Activated naive CD4-positive, alpha-beta T cell treated with anti-CD3 and anti-CD28 coated beads, Interleukin-2, amount 50 U/mL, for 16 hours (primary cell): ENCODE data around the gene DKKL1.

Source experiments
- DNase-seq: peaks from one replicate; pipeline ENCODE4 v3.0.0-alpha.2; 2020

DKKL1 gene

DNA sequence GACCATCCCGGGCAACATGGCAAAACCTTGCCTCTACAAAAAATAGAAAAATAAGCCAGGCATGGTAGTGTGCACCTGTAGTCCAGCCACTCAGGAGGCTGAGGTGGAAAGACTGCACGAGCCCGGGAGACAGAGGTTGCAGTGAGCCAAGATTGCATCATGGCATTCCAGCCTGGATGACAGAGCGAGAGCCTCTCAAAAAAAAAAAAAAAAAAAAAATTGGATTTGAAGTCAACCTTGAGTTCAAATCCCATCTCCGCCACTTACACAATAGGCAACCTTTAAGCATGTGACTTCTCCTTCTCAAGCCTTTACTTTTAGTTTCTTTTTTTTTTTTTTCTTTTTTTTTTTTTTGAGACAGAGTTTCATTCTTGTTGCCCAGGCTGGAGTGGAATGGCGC lies 36.4 kb downstream of the DKKL1 start:
- no peak for DNase-seq

DNA sequence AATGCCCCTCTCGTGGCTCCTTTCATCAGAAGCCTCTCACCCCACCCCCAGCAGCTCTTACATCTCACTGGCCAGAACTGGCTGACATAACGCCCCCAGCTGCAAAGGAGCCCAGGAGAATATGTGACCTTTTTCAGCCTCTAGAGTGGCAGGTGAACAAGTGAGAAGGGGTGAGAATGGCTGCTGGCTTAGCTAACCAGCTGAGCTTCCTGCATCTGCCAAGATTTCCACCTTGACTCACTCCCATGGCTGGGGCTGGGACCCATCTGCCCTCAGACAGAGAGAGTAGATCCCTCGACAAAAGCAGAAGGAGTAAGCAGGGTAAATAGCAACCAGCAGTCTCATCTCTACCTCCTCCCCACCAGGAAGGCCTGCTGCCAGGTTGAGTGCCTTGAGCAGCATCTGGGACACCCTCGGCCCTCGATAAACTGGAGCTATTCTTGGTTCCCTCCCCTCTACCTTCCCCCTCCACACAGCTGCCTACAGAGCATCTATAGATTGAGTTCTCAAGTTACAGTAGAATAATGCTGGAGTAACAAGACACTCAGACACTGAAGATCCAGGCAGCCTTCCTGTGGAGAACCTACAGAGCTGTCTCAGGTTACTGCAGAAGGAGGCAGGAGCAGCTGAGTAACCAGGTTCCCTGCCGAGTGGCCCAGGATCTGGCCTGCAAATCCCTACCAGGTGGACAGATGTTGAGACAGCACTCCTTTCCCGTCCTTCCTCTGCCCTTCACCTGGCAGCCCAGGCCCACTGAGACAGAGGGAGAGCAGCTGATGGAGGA lies 39.9 kb downstream of the DKKL1 start:
- no peak for DNase-seq

DNA sequence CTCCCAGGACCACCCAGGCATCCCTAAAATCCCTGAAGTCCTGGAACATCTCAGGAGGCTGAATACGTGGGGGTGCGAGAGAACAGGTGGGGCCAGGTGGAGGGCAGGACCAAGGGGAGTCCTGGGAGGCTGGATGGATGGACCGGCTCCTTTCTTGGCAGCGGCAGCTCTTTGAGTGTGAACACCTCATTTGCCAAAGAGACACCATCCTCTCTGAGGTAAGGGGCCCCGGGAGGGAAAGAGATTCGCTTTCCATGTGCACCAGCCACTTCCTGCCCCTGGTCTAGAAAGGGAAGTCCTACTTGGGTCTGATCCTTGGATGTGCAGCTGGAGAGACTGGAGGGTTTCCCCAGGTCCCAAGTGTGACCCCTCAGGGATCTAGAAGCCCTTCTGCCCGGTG lies 43.4 kb downstream of the DKKL1 start:
- DNase-seq = no peak

DNA sequence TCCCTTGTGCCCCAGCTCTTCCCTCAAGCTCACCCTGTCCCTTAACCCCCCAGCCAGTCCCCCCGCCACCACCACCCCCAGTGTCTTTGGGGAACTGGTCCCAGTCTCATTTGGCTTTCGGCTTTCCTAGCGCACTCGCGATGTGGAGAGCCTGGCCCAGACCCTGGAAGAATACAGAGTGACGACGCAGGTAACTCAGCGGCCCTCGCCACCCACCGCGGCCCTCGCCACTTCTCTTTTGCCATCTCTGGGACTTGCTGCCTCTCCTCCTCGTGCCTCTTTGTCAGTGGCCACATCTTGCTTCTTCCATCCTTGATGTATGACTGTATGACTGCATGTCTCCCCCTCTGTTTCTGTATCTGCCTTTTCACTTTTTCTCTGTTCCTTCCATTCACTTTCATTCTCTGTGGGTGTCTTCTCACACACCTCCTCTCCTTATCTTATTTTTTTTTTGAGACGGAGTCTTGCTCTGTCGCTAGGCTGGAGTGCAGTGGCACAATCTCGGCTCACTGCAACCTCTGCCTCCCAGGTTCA lies 43.9 kb downstream of the DKKL1 start:
- no peak for DNase-seq

DNA sequence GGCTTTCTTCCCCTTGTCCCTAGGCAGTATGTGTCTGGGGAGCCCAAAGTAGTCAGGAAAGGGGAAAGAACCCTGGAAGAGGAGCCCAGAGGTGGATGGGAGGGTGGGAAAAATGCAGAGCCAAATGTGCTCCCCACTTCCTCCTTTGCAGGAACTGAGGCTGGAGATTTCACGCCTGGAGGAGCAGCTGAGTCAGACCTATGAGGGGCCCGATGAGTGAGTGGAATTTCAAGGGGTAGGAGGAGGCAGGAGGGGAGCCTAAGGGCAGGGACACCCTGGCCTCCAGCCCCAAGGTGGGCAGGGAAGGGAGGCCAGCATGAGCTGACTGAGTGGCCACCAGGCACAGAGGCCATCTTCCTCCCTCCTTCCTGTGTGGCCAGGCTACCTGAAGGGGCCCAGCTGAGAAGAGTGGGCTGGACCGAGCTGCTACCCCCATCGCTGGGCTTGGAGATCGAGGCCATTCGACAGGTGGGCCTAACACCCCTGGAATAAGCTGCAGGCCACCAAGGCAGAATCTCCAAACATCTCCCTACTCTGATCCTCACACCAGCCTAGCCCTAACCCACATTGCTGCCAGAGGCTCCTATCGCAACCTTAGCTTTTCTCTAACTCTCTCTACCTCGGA lies 45.3 kb downstream of the DKKL1 start:
- no peak for DNase-seq

DNA sequence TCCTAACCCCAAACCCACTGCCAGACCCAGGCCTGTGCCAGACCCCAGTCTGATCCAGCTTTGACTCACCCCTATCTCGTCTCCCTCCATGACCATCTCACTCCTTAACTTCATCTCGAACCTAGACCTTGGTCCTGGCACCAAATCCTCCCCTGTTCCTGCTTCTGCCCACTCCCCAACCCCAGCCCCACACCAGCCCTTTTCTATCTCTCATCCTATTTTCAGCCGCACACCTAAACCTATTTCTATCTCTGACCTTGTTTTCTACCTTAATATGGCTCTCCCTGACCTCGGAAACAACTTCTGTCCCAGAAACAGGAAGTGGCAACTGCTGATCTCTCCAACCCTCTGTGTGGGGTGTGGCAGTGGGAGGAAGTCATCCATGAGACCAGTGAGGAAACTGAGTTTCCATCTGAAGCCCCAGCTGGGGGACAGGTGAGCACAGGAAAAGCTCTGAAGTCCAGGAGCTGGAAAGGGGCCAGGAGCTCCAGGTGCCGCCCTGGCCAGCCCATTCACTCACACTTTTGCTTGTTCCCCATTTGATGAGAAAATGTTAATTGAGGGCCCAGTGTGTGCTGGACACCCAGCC lies 45.9 kb downstream of the DKKL1 start:
- no peak for DNase-seq

DNA sequence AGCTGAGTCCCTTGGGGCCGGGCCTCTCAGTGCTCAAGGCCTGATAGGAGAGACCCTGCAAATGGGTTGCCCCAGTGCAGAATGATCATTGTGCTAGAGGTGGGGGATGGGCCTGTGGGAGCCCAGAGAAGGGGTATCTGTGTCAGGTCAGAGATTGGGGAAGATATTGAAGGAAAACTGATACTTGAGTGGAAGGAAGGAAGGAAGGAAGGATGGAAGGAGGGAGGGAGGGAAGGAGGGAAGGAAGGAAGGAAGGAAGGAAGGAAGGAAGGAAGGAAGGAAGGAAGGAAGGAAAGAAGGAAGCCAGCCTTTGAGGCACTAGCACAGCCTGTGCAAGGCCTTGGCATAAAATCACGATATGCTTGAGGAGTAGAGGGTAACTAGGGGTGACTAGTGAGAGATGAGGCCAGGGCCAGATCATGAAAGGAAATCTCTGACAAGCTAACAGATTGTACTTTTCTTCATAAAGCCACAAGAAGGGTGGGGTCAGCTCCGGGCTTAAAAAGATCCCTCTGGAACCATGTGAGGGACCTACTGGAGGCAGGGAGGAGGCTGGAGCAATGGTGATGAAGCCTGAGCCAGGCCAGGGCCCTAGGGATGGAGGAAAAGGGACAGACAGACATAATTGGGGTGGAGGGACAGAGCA lies 48.1 kb downstream of the DKKL1 start:
- no peak for DNase-seq

DNA sequence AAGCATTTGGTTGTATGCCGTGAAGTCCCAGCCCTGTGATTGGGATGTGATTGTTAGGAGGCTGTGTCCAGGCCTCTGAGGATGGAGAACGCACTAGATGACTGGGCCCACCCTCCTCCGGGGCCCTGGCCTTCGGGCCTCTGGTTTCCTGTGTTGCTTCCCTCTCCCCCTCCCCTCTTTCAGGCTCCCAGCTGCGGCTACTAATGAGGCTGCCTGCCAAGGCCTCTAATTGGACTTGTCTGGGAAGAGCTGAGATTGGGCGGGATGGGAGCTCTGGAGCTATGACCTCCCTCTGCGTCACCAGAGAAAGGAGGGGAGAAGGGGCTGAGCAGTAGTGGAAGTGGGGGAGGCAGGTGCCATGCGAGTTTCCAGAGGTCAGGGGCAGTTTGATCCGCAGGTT lies 49.7 kb downstream of the DKKL1 start:
- no peak for DNase-seq

DNA sequence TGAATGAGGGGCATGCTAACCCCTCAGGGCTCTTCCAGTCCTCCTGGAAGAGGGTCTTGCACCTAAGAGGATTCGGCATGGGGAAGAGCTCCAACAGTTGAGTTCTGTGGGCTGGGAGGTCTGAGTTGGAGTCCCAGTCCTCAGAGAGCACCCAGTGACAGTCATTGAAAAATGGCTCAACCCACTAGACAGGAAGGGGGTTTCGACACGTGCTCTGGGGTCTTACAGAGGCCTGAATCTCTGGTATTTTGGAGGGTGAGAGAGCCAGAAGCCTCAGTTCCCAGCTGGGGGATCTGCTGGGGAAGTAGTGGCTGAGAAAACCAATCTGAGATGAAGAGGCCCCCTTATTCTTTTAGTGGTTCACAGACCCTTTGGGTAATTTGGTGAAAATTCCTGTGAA lies 50.6 kb downstream of the DKKL1 start:
- DNase-seq = no peak

DNA sequence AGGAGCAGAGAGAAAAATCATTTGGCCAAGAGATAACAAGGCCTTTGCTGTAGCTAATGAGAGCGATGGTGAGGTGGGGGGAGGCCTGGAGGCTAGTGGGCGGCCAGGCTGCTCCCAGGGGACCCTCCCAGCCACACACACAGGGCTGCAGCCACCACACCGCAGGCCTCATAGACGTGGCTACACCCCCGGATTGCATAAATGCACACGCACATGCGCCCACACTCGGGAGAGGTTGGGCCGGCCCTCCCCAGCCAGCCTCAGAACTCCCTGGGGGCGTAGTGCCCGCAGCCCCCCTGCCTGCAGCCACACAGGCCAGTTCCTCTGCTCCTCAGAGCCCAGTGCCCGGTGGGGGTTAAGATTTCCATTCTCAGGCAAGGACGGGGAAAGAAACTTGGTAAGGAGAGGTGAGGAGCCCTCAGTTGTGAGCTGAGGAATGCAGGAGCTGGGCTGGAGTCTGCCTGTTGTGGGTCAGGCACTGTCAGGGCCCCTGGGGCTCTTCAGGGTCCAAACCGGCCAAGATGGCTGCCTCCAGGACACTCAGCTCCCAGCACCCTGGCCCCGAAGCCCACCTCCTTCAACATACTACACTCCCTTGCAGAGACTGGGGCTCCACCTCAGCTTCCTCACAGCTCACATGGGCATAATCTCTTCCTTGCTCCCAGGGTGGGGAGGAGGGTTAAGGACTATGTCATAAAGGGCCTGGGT lies 51.6 kb downstream of the DKKL1 start:
- DNase-seq = no peak

DNA sequence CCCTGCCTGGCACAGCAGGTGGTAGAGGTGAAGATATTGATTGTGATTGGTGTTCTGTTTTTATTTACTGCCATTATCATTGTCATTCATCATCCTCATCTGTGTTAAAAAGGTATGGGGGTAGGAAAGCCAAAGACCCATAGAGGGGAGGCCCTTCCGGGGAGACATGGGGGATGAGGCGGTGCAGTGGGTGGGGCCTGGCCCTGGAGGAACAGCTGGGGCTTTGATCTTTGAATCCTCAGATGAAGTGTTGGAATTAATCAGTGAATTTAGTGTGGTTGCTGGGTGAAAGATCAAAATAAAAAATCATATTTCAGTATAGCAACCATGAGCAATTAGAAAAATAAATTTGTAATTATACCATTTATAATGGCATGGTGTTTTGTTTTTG lies 52.1 kb downstream of the DKKL1 start:
- DNase-seq = no peak

DNA sequence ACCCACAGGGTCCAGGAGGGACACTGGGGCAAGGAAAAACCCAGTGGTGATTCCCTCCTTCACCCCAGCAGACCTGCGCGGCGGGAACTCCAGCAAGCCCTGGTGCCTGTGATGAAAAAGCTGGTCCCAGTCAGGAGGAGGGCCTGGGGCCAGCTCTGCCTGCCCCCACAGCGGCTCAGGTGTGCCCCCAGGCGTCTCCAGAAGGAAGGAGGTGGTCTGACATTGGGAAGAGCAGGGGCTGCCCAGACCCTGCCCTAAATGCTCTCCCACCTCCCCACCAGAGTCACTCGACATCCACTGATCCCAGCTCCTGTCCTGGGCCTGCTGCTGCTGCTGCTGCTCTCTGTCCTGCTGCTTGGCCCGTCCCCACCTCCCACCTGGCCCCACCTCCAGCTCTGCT lies 53.4 kb downstream of the DKKL1 start:
- DNase-seq = no peak

DNA sequence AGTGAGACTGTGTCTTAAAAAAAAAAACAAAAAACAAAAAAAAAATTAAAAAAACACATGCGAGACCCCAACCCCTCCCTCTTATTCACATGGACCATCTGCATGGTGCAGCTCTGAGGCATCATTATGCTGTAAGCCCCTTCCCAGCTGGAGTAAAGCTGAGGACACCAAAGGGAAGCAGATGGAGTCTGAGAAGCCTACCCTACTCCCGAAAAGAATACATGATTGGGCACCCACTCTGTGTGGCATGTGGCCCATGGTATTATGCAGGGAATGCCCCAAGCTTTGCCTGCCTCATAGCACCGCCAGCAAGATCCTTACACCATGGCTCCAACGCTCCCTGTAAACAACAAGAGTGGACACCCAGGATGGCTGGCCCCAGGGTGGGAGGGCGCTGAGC lies 54.8 kb downstream of the DKKL1 start:
- no peak for DNase-seq

DNA sequence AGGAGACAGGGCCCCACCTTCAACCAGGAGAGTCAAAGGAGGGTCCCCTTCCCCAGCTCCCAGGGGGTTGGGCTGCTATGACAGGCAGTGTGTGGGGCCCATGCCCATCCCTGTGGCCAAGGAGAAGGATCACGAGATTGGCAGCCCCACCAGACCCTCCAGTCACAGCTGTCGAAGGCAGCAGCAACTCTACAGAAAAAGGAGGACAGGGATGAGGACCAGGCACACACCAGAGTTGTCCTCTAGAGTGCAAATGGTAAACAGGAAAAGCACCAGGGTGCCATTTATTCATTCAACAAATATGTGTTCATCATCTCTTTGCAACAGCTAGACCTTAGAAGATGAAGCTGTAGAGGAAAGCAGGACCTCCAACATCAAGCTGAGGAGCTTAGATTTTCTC lies 55.5 kb downstream of the DKKL1 start:
- DNase-seq = no peak

DNA sequence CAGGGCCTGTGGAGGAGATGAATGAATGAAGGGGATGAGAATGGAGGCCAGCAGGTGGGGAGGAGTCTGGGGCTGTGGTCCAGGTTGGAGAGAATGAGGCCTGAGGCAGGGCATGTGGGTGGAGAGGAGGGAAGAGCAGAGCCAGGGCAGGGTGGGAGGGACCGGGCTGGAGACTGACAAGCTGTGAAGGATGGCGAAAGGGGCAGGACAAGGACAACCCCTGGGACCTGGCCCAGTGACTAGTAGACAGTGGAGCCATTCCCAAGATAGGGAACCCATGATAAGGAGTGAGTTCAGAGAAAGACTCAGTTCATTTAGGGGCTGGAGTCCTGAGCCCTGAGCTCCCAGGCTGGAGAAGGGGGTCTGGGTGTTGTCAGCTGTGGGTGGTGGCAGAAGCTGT lies 56.5 kb downstream of the DKKL1 start:
- DNase-seq = no peak

DNA sequence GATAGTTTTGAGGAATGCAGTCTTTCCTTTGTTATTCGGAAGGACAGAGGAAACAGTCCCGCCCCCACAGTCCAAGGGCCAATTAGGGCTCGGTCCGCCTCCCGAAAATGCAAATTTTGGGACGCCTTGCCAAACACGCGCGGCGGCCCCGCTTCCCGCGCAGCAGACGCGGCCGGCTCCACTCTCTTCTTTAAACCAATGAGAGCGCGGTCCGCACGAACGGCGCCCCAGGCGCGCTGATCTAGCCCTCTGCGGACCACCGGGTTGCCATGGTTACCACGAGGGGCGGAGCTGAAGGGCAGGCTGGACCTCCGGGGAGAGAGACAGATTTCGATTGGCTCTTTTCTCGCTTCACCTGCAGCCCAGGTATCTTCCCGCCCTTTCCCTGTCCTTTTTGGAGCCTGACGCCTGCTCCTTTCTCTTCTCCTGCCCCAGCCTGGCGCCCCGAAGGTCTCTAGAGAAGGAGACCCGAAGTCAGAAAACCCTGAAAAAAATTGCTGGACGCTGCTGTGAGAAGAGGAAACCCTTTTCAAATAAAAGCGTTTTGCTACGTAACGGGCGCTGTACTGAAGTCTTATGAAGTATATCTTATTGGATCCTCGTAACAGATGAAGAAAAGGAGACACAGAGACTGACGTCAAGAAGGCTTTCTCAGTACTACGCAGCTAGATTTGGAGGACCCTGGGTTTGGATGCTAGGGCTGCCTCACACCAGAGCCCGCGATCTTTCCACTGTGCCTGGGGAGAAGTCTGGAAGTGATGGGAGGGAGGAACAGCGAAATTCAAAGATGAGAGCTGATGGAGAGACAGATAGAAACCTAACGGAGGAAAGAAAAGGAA lies 57.6 kb downstream of the DKKL1 start:
- peak; percentile 38 for DNase-seq

DNA sequence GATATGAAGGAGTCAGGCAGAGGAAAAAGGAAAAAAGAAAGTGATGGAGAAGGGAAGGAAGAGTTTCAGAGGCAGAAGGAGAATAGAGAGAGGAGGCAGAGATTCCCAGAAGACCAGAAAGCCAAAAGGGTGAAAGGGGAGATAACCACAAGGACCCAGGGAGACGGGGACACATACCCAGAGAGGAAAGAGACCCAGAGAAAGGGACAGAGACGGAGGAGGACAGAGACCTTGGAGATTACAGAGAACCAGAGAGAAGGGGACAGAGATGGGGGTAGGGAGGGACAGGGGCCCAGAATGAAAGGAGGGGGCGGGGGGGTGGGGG lies 58.2 kb downstream of the DKKL1 start:
- no peak for DNase-seq

DNA sequence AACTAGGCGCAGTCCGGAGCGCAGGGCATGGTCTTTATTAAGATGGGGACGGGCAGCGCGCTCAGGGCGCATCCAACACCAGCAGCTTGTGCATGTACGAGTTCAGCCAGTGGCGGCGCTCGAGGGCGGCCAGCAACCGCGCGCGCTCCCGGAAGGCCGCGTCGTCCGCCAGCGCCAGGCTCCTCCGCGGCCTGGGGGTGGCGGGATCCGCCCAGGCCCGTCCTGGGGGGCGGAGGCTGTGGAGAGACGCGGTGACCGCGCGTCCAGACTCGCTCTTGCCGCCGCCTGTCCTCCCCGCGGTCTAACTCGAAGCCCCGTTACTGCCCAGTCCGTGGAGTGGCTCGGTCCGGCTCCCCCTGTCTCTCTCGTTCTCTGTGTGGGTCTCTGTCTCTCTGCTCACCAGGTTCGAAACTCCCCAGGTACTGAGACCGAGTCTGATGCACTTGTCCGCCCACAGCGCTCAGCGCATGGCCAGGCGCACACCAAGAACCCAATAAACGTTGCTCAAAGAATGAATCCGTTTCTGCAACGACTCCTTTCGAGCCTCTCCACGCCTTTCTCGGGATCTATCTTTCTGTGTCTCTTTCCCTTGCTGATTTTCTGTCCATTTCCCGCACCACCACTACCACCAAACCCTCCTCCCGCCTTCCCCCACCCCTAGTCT lies 58.9 kb downstream of the DKKL1 start:
- DNase-seq = peak; percentile 42

DNA sequence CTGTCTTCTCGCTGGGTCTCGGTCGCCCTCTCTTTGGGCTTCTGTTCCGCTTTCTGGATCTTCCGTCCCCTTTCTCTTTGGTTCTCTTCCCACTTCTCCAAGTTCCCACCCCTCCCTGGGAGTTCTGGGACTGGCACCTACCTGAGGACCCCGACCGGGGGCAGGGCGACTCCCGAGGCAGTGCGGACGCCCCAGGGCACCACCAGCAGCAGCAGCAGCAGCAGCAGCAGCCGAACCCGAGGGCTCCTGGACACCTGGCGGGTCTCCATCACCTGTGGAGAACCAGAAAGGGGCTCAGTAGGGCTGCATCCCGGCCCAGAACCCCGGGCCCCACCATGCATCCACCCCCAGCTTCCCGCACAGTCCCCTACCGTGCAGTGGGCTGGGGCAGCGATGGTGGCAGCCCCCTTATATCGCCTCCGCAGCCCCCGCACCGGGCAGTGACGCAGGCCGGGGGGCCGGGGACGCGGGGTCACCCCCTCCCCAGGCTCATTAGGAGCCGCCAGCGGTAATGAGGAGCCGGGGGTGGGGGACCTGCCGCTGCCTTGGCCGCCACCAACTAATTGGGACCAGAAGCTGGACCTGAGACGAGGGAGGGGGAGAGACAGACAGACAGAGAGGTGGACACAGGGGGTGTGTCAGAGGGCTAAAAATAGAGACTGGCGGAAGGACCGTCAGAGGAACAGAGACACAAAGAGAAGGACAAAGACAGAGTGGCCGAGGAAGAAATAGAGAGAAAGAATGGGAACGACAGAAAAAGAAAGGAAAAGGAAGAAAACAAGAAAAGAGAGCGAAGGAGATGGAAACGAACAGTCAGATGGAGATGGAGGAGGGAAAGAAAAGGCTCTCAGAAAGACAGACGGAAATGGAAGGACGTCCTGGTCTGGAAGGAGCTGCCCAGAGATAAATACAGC lies 59.7 kb downstream of the DKKL1 start, which contains the start of gene PTH2:
TSS of gene PTH2 (minus strand) at position 371 of the 914 bp plus-strand sequence. CDS start at position 269, 102 bp downstream.
- no peak for DNase-seq

DNA sequence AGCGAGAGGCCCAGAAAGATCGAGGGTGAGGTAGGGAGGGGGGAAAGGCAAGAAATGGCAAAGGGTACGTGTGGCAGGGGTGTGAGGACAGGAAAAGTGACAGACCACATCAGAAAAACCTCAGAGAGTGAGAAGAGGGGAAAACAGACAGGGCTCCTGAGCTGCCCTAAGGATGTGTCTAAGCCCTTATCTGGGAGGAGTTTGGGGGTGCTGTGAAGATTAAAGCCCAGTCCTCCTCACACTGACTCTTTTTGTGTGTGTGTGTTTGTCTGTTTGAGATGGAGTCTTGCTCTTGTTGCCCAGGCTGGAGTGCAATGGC lies 60.3 kb downstream of the DKKL1 start:
- DNase-seq = no peak
